ENCODE data around the gene KRTAP10-12.

GRCh38 chr21:44653656-44654575 lies 43.1 kb upstream of the KRTAP10-12 start:
- no peak for TF ChIP-seq POLR2A (IDR thresholded peaks at IDR 0.05)
- TF ChIP-seq, protein P1, sequence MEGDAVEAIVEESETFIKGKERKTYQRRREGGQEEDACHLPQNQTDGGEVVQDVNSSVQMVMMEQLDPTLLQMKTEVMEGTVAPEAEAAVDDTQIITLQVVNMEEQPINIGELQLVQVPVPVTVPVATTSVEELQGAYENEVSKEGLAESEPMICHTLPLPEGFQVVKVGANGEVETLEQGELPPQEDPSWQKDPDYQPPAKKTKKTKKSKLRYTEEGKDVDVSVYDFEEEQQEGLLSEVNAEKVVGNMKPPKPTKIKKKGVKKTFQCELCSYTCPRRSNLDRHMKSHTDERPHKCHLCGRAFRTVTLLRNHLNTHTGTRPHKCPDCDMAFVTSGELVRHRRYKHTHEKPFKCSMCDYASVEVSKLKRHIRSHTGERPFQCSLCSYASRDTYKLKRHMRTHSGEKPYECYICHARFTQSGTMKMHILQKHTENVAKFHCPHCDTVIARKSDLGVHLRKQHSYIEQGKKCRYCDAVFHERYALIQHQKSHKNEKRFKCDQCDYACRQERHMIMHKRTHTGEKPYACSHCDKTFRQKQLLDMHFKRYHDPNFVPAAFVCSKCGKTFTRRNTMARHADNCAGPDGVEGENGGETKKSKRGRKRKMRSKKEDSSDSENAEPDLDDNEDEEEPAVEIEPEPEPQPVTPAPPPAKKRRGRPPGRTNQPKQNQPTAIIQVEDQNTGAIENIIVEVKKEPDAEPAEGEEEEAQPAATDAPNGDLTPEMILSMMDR (IDR thresholded peaks at IDR 0.05), result no peak

Measured in testis (tissue), 2 donors.